B cell (primary cell): Measurements from ENCODE around the gene LSP1. TPM values are rescaled to one million over a fixed set of nuclear protein-coding genes. Genes with fewer than 3 reads are reported as not detected.

Experiments used
- ATAC-seq: fragments of 200-7000 bp; cut with Tn5 transposase; one replicate; pipeline ENCODE4 v1.10.0; 2021; ENCODE audit warnings: low read depth, mild to moderate bottlenecking, moderate number of reproducible peaks, moderate library complexity
- CTCF ChIA-PET: fragments of 350-600 bp; sonication (Branson Sonifier 250); formaldehyde crosslinking; loops from one replicate; lab custom pipeline; 2021; ENCODE audit warnings: antibody characterized with exemption, inconsistent platforms; lab: Charles Lee
- POLR2A ChIA-PET: fragments of 350-600 bp; sonication (Branson Sonifier 250); formaldehyde crosslinking; loops from one replicate; lab custom pipeline; 2021; ENCODE audit warnings: antibody characterized with exemption; lab: Charles Lee
- DNase-seq: peaks from one replicate; pipeline ENCODE4 v3.0.0; 2013
- H2AFZ ChIP-seq: 2 replicates; pipeline ENCODE4 v1.6.1; 2012; ENCODE audit warnings: mild to moderate bottlenecking, low read depth, low read length; ENCODE audit not compliant: insufficient read depth, poor library complexity, severe bottlenecking
- H3K27ac ChIP-seq, 2 donors: 1 replicate in 1 of 2; 2 replicates in 1 of 2; pipeline ENCODE4 v1.5.1; 2012 to 2013; ENCODE audit warnings: low read length in 2 of 2, mild to moderate bottlenecking in 2 of 2, moderate library complexity in 1 of 2
- H3K27me3 ChIP-seq, 4 experiments: fragments of 200-600 bp in 1 of 4; sonication (generic) in 1 of 4; replicated peaks in 1 of 4; 1 replicate in 2 of 4; 2 replicates in 2 of 4; pipeline versions ENCODE4 v1.6.1 to v1.7.0; 2013 to 2016; ENCODE audit warnings: low read length in 3 of 4, mild to moderate bottlenecking in 2 of 4, mixed read lengths in 1 of 4, moderate library complexity in 1 of 4; ENCODE audit not compliant: insufficient read depth in 4 of 4, control insufficient read depth in 3 of 4; ENCODE audit errors: control extremely low read depth in 1 of 4
- H3K36me3 ChIP-seq, 2 experiments: replicated peaks in 1 of 2; 1 replicate in 1 of 2; 2 replicates in 1 of 2; pipeline versions ENCODE4 v1.6.1 to v1.7.1; 2013; ENCODE audit warnings: low read length in 1 of 2; ENCODE audit not compliant: insufficient read depth in 2 of 2, control insufficient read depth in 1 of 2; ENCODE audit errors: control extremely low read depth in 1 of 2, extremely low read depth in 1 of 2
- H3K4me1 ChIP-seq, 2 donors: fragments of 200-600 bp in 1 of 2; sonication (generic) in 1 of 2; 1 replicate in 1 of 2; 2 replicates in 1 of 2; pipeline versions ENCODE4 v1.5.1 to v1.6.1; 2013 to 2017; ENCODE audit warnings: low read length in 2 of 2; ENCODE audit not compliant: control insufficient read depth in 2 of 2, insufficient read depth in 2 of 2
- H3K4me2 ChIP-seq: replicated peaks from 2 replicates; pipeline ENCODE3; 2012; ENCODE audit warnings: mild to moderate bottlenecking, low read depth, low read length; ENCODE audit not compliant: poor library complexity, severe bottlenecking
- H3K4me3 ChIP-seq, 5 experiments: fragments of 200-600 bp in 1 of 5; sonication (generic) in 1 of 5; 1 replicate in 3 of 5; 2 replicates in 2 of 5; pipeline versions ENCODE4 v1.5.1 to v1.7.0; 2011 to 2016; ENCODE audit warnings: low read length in 4 of 5, mild to moderate bottlenecking in 4 of 5, low read depth in 2 of 5, control low read depth in 1 of 5, moderate library complexity in 1 of 5; ENCODE audit not compliant: insufficient read depth in 1 of 5; ENCODE audit errors: control extremely low read depth in 1 of 5, extremely low read depth in 1 of 5
- H3K79me2 ChIP-seq: fragments of 200-600 bp; sonication (generic); one replicate; pipeline ENCODE4 v1.6.0; 2016; ENCODE audit warnings: low read length; ENCODE audit not compliant: control insufficient read depth, insufficient read depth
- H3K9ac ChIP-seq: fragments of 200-600 bp; sonication (generic); 2 replicates; pipeline ENCODE4 v1.6.1; 2017; ENCODE audit warnings: mild to moderate bottlenecking, low read length, moderate library complexity
- H3K9me3 ChIP-seq, 3 donors: one replicate each; pipeline versions ENCODE4 v1.6.1 to v1.7.1; 2013; ENCODE audit warnings: low read length in 2 of 3; ENCODE audit not compliant: control insufficient read depth in 2 of 3, insufficient read depth in 1 of 3; ENCODE audit errors: control extremely low read depth in 1 of 3
- H4K20me1 ChIP-seq: 2 replicates; pipeline ENCODE4 v1.6.0; 2012; ENCODE audit warnings: mild to moderate bottlenecking, low read length; ENCODE audit not compliant: insufficient read depth, control insufficient read depth, poor library complexity, severe bottlenecking
- H3K27ac Mint-ChIP-seq: one replicate; pipeline ENCODE4 v1.8.0; 2021; ENCODE audit warnings: mixed read lengths
- H3K27me3 Mint-ChIP-seq: one replicate; pipeline ENCODE4 v1.8.0; 2021; ENCODE audit warnings: mixed read lengths
- H3K4me1 Mint-ChIP-seq: one replicate; pipeline ENCODE4 v1.8.0; 2021; ENCODE audit warnings: mixed read lengths
- H3K4me3 Mint-ChIP-seq: one replicate; pipeline ENCODE4 v1.8.0; 2021; ENCODE audit warnings: mixed read lengths
- H3K9me3 Mint-ChIP-seq: one replicate; pipeline ENCODE4 v1.8.0; 2022; ENCODE audit warnings: mixed read lengths; ENCODE audit not compliant: insufficient read depth
- CTCF ChIP-seq: fragments of 200-600 bp; IDR thresholded peaks from one replicate; pipeline ENCODE4 v1.8.0; 2022; ENCODE audit warnings: antibody characterized with exemption, mild to moderate bottlenecking
- EZH2 ChIP-seq: IDR thresholded peaks from 2 replicates; pipeline ENCODE4 v1.6.1; 2012; ENCODE audit warnings: borderline replicate concordance, low read depth, mild to moderate bottlenecking, moderate library complexity, low read length; ENCODE audit not compliant: insufficient read depth, poor library complexity, severe bottlenecking
- whole genome bisulfite sequencing: methylation state at CpG from one replicate; pipeline ENCODE4 v1.1.5; 2013; ENCODE audit warnings: missing lambda C conversion rate; ENCODE audit not compliant: insufficient coverage; 5-methylcytosine and 5-hydroxymethylcytosine counted together
- intact Hi-C: fragments of 100-400 bp; cut with micrococcal nuclease; formaldehyde crosslinking; loops from one replicate; pipeline ENCODE4 v1.10.0; 2022
- polyA plus RNA-seq: library from polyadenylated mRNA; depleted of rRNA; stranded (reverse); fragments of >200 nt; gene quantifications from 2 replicates; pipeline ENCODE4 v1.2.3, GENCODE V29; 2012
- total RNA-seq, 2 donors: library from RNA; stranded (reverse); fragments of 120-200 nt in 1 of 2; gene quantifications; 1 replicate in 1 of 2; 2 replicates in 1 of 2; pipeline versions ENCODE4 v1.2.3 to v1.2.4, GENCODE V29; 2013 to 2022

LSP1 gene
- total and polyA plus RNA-seq, 2 donors (not counting 1 experiment from before 2014, with no cell fraction given): 249 to 446 TPM

GRCh38 chr11:1867381-1867780 lies 14.5 kb downstream of the LSP1 start:
- Histone ChIP-seq H3K9me3 (no peaks in the 10 kb centered on the region), H3K79me2 (peaks cover 100% of the 10 kb centered on the region), H3K4me2 (peak overlapping the region; percentile 15), H2AFZ (no peak overlapping the region), H3K27ac (no peak overlapping the region), H3K4me3 (no peak overlapping the region), H3K9ac (no peak overlapping the region), H3K27me3 (no peaks in the 10 kb centered on the region), H3K36me3 (peaks cover 0 to 46% of the 10 kb centered on the region in 2 experiments), H4K20me1 (peaks cover 100% of the 10 kb centered on the region), H3K4me1 (peaks cover 31 to 80% of the 10 kb centered on the region in 2 donors)
- TF ChIP-seq EZH2 (no peak), CTCF (no peak)
- POLR2A ChIA-PET: interaction anchor here (2.1 kb wide), 1 partner anchor 14 kb away, joined by 5 read pairs; the partner anchor contains the start of gene LSP1
- Mint-ChIP-seq H3K27ac (peak overlapping the region; percentile 26), H3K9me3 (no peaks in the 10 kb centered on the region), H3K4me1 (peaks cover 60% of the 10 kb centered on the region), H3K27me3 (no peaks in the 10 kb centered on the region), H3K4me3 (no peak overlapping the region)
- no peak for DNase-seq
- ATAC-seq: no peak
- WGBS: 88% methylated on average over 6 of the region's 8 CpGs
- CTCF ChIA-PET: no interaction called here
- intact Hi-C loops: no loop called here

GRCh38 chr11:1868056-1868635 lies 15.3 kb downstream of the LSP1 start:
- Histone ChIP-seq H3K9me3 (no peaks in the 10 kb centered on the region), H3K4me1 (peaks cover 35 to 80% of the 10 kb centered on the region in 2 donors), H3K36me3 (peaks cover 0 to 39% of the 10 kb centered on the region in 2 experiments), H2AFZ (no peak overlapping the region), H3K79me2 (peaks cover 100% of the 10 kb centered on the region), H3K27me3 (no peaks in the 10 kb centered on the region), H3K4me3 (no peak overlapping the region), H3K4me2 (peak overlapping the region; percentile 43), H3K9ac (no peak overlapping the region), H4K20me1 (peaks cover 100% of the 10 kb centered on the region), H3K27ac (peak overlapping the region in 1 of 2 donors; percentile 54)
- ChIA-PET POLR2A (interaction anchor here (2.1 kb wide), 1 partner anchor 15 kb away, joined by 5 read pairs; the partner anchor contains the start of gene LSP1), CTCF (no interaction called here)
- no peak for TF ChIP-seq CTCF
- no peaks in the 10 kb centered on the region for H3K9me3 Mint-ChIP-seq
- ATAC-seq (no peak), DNase-seq (no peak)
- intact Hi-C loops: no loop called here
- H3K4me3 Mint-ChIP-seq: peak overlapping the region; percentile 19
- no peak overlapping the region for H3K27ac Mint-ChIP-seq
- no peaks in the 10 kb centered on the region for H3K27me3 Mint-ChIP-seq
- peaks cover 66% of the 10 kb centered on the region for H3K4me1 Mint-ChIP-seq
- 94% methylated on average over 12 of the region's 14 CpGs for WGBS
